GM18507 (cell line): ENCODE data around the gene NEURL1B.

Experiments
- DNase-seq: peaks from one replicate; pipeline ENCODE4 v3.0.0; 2011; ENCODE audit warnings: low read depth; ENCODE audit not compliant: insufficient read length; ENCODE audit errors: extremely low spot score
- FAIRE-seq: peaks from 2 replicates; lab custom pipeline; 2011; peaks lifted over from hg19 to GRCh38; lab: Jason Lieb, UNC

NEURL1B gene

GRCh38 chr5:172688349-172689217 is 47.5 kb downstream of the NEURL1B start:
- peak; percentile 9 for FAIRE-seq
- peak; percentile 33 for DNase-seq

- FAIRE-seq = no peak
- DNase-seq = no peak
Observed at GRCh38 chr5:172689218-172689572, 48.1 kb downstream of the NEURL1B start.

GRCh38 chr5:172689801-172690200 is 48.7 kb downstream of the NEURL1B start:
- FAIRE-seq = no peak
- DNase-seq = no peak

GRCh38 chr5:172690258-172691075 is 49.4 kb downstream of the NEURL1B start:
- DNase-seq (no peak), FAIRE-seq (peak; percentile 67)

- DNase-seq (no peak), FAIRE-seq (no peak)
Observed at GRCh38 chr5:172691886-172692285, 50.8 kb downstream of the NEURL1B start.

- DNase-seq (no peak), FAIRE-seq (no peak)
Observed at GRCh38 chr5:172692451-172692850, 51.4 kb downstream of the NEURL1B start.

GRCh38 chr5:172692981-172693380 is 51.9 kb downstream of the NEURL1B start:
- DNase-seq (no peak), FAIRE-seq (no peak)

- FAIRE-seq (no peak), DNase-seq (no peak)
Observed at GRCh38 chr5:172694061-172694460, 53.0 kb downstream of the NEURL1B start.

- no peak for DNase-seq
- no peak for FAIRE-seq
Observed at GRCh38 chr5:172694541-172694940, 53.5 kb downstream of the NEURL1B start.

- FAIRE-seq (no peak), DNase-seq (no peak)
Observed at GRCh38 chr5:172695232-172696054, 54.4 kb downstream of the NEURL1B start.

- FAIRE-seq = no peak
Observed at GRCh38 chr5:172696171-172696849, 55.2 kb downstream of the NEURL1B start.

GRCh38 chr5:172697123-172698121 is 56.4 kb downstream of the NEURL1B start:
- FAIRE-seq (peak; percentile 98), DNase-seq (peak; percentile 73)

More at GRCh38 chr5:172696171-172696849, 55.2 kb downstream of the NEURL1B start:
- DNase-seq = no peak

- FAIRE-seq = no peak
- DNase-seq = no peak
Observed at GRCh38 chr5:172699423-172699822, 58.4 kb downstream of the NEURL1B start.

GRCh38 chr5:172699999-172700364 is 58.9 kb downstream of the NEURL1B start:
- DNase-seq (no peak), FAIRE-seq (no peak)

- FAIRE-seq (no peak), DNase-seq (no peak)
Observed at GRCh38 chr5:172700365-172701290, 59.6 kb downstream of the NEURL1B start.

GRCh38 chr5:172701291-172701656 is 60.2 kb downstream of the NEURL1B start:
- no peak for DNase-seq
- FAIRE-seq = no peak

- no peak for FAIRE-seq
- no peak for DNase-seq
Observed at GRCh38 chr5:172703952-172704351, 62.9 kb downstream of the NEURL1B start.
